ENCODE data around the gene FHAD1. TPM values are rescaled to one million over a fixed set of nuclear protein-coding genes. Genes with fewer than 3 reads are reported as not detected.

FHAD1 gene
- total RNA-seq, 4 donors from 2014 or later, result 1.6 TPM; not detected in 3

DNA sequence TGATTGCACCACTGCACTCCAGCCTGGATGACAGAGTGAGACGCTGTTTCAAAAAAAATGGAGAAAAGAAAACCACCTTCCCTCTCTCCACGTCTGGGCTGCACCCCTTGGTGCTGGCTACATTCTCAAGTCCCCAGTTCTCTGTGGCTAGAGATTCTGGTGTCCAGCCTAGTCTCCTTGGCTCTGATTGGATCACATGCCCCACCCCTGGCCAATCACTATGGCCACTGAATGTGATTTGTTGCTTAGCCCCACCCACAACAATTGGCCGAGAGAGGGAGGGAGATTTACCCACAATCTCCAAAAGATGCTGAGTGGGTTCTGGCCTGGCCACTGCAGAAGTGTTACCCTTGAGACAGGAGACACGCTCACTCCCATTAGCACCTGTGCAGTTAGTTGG is 39.4 kb downstream of the FHAD1 start:
- Histone ChIP-seq H3K36me3 (no peaks in the 10 kb centered on the region), H3K4me3 (no peak overlapping the region), H3K4me1 (peaks cover 25% of the 10 kb centered on the region), H3K9me3 (no peaks in the 10 kb centered on the region), H3K27me3 (no peaks in the 10 kb centered on the region), H3K27ac (no peak overlapping the region)
- DNase-seq (ENCODE audit: low spot score in 2 of 2), result peak in 1 of 2 donors; percentile 48
- TF ChIP-seq EP300 (IDR thresholded peaks at IDR 0.05), result no peak
- no peak for TF ChIP-seq POLR2A (IDR thresholded peaks at IDR 0.05)
- no peak for TF ChIP-seq POLR2AphosphoS5 (IDR thresholded peaks at IDR 0.05)
- no peak for TF ChIP-seq CTCF (IDR thresholded peaks at IDR 0.05)
- WGBS, result 66% methylated on average over 4 of the region's 4 CpGs

DNA sequence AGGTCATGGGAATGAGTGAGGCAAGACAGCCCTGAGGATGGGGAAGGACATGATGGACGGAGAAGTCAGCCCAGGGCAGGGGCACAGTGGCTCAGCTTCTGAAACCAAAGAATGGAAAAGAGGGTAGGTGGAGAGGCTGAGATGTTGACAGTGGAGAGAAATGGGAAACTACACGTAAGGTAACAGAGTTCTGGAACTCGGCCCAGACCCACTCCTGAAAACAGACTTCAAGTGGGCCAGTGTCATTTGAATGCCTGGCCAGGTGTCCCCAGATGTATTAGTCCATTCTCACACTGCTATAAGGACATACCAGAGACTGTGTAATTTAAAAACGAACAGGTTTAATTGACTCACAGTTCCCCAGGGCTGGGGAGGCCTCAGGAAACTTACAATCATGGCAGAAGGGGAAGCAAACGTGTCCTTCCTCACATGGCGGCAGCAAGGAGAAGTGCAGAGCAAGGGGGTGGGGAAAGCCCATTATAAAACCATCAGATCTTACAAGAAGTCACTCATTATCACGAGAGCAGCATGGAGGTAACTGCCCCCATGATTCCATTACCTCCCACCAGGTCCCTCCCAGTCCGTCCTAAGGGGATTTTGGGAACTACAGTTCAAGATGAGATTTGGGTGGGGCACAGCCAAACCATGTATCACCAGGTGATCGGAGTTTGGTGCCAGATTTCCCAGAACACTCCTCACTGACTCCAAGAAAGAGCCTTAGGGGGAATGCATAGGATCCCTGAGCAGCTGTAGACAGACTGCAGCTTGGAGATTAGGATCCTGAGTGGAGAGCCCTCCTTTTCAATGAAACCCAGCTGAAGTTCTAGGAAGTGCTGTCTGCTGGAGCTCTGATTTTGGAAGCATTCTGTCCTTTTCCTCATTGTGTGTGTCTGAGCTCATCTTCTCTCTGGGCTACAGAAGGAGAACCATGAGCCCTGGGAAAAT is 40.3 kb downstream of the FHAD1 start:
- no peak overlapping the region for H3K27ac ChIP-seq
- H3K4me1 ChIP-seq, result peaks cover 25% of the 10 kb centered on the region
- peak in 1 of 2 donors; percentile 57 for DNase-seq (ENCODE audit: low spot score in 2 of 2)
- no peaks in the 10 kb centered on the region for H3K27me3 ChIP-seq
- TF ChIP-seq POLR2A (IDR thresholded peaks at IDR 0.05), result no peak
- TF ChIP-seq POLR2AphosphoS5 (IDR thresholded peaks at IDR 0.05), result no peak
- TF ChIP-seq EP300 (IDR thresholded peaks at IDR 0.05), result no peak
- no peak for TF ChIP-seq CTCF (IDR thresholded peaks at IDR 0.05)
- no peaks in the 10 kb centered on the region for H3K9me3 ChIP-seq
- no peak overlapping the region for H3K4me3 ChIP-seq
- 72% methylated on average over 9 of the region's 9 CpGs for WGBS
- H3K36me3 ChIP-seq, result no peaks in the 10 kb centered on the region

DNA sequence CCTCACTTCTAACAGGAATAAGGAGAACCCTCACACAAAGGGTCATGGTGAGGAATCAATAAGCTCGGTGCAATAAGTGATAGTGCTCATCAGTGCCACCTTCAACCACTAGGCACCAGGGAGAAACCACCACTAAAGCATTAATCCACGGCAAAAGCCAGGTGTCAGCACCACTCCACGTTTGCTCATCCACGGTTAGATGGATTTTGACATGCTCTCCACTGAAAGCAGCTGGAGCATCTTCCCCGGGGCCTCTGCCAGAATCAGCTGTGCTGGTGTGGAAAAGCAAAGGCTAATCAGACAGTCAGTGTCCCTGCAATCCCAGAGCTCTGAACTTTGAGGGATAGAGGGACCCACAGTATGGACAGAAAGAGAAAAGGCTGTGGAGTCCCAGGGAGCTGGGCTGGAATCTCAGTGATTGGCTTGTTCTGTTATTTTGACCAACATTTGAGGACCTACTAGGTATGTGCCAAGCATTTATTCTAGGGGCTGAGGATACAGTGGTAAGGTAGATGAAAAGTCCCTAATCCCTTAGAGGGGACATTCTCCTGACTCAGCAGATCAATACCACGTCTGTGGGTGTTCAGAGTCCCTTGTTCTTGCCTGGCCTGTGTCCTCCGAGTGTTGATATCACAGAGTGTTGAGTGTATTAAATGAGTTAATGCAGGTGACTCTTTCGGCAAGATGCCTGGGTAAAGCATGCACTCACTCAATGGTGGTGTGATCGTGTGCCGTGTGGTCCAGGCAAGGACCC is 41.3 kb downstream of the FHAD1 start:
- DNase-seq (ENCODE audit: low spot score in 2 of 2), result peak in 1 of 2 donors; percentile 60
- no peak overlapping the region for H3K27ac ChIP-seq
- TF ChIP-seq EP300 (IDR thresholded peaks at IDR 0.05) (no peak), CTCF (IDR thresholded peaks at IDR 0.05) (peak in 1 of 2 donors; percentile 9)
- H3K27me3 ChIP-seq, result no peaks in the 10 kb centered on the region
- no peaks in the 10 kb centered on the region for H3K36me3 ChIP-seq
- no peaks in the 10 kb centered on the region for H3K9me3 ChIP-seq
- H3K4me1 ChIP-seq, result peaks cover 17% of the 10 kb centered on the region
- WGBS, result 70% methylated on average over 10 of the region's 10 CpGs
- no peak overlapping the region for H3K4me3 ChIP-seq

DNA sequence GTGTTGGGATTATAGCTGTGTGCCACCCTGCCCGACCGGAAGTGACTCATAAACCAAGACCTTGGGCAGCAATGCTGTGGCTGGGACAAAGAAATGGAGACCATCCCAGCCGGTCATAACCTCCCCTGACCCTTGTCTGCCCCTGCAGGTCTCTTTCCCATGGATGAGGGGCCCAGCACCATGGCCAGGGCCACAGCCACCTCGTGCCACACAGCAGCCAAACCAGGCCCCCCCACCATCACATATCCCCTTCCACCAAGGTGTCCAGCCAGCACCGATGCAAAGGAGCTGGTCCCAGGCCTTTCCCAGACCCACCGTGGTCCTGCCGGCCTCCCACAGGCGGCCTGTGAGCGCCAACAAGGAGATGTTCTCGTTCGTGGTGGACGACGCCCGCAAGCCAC is 42.2 kb downstream of the FHAD1 start:
- 89% methylated on average over 13 of the region's 14 CpGs for WGBS

More for the DNA sequence above, 42.2 kb downstream of the FHAD1 start:
- peak in 1 of 2 donors; percentile 37 for DNase-seq (ENCODE audit: low spot score in 2 of 2)
- Histone ChIP-seq H3K4me3 (no peak overlapping the region), H3K27me3 (no peaks in the 10 kb centered on the region), H3K4me1 (peaks cover 10% of the 10 kb centered on the region), H3K36me3 (no peaks in the 10 kb centered on the region), H3K27ac (no peak overlapping the region), H3K9me3 (no peaks in the 10 kb centered on the region)
- no peak for TF ChIP-seq POLR2AphosphoS5 (IDR thresholded peaks at IDR 0.05)
- TF ChIP-seq EP300 (IDR thresholded peaks at IDR 0.05), result no peak
- TF ChIP-seq CTCF (IDR thresholded peaks at IDR 0.05), result no peak
- no peak for TF ChIP-seq POLR2A (IDR thresholded peaks at IDR 0.05)
